ENCODE results near the gene SPATA9. TPM values are rescaled to one million over a fixed set of nuclear protein-coding genes. Genes with fewer than 3 reads are reported as not detected.
A peak's percentile ranks its signal among the peaks of the same experiment; 100 is the strongest.

SPATA9 gene
- total RNA-seq, 2 donors from 2014 or later: 2.3 TPM; not detected in 1

DNA sequence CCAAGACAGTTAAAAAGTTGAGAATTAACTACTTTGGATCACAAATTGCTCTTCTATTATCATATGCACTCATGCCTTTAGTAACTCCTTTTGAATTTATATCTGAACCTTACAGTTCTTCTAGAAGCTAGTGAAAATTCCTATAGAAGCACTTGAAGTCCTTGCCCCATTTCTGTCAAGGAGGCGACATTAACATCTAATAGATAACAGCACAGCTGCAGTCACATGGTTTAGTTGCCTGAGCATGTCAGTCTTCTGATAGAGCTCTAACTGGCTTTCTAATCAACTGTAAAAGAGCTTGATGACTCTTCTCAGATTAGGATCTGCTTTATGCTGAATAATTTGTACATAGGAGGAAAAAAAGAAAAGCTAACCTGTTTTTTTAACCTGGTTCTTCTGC is 27.2 kb downstream of the SPATA9 start:
- Histone ChIP-seq H3K4me3 (no peak overlapping the region), H3K27me3 (replicated peaks; ENCODE audit: insufficient read depth) (no peaks in the 10 kb centered on the region), H3K27ac (no peak overlapping the region), H3K36me3 (no peaks in the 10 kb centered on the region), H3K4me1 (replicated peaks) (no peaks in the 10 kb centered on the region), H3K9me3 (no peaks in the 10 kb centered on the region)
- DNase-seq (ENCODE audit: low spot score): no peak
- WGBS: 42% methylated on average over 1 of the region's 1 CpG
- TF ChIP-seq POLR2A (IDR thresholded peaks at IDR 0.05) (no peak), POLR2AphosphoS5 (IDR thresholded peaks at IDR 0.05) (no peak)
- TF ChIP-seq, protein P1, sequence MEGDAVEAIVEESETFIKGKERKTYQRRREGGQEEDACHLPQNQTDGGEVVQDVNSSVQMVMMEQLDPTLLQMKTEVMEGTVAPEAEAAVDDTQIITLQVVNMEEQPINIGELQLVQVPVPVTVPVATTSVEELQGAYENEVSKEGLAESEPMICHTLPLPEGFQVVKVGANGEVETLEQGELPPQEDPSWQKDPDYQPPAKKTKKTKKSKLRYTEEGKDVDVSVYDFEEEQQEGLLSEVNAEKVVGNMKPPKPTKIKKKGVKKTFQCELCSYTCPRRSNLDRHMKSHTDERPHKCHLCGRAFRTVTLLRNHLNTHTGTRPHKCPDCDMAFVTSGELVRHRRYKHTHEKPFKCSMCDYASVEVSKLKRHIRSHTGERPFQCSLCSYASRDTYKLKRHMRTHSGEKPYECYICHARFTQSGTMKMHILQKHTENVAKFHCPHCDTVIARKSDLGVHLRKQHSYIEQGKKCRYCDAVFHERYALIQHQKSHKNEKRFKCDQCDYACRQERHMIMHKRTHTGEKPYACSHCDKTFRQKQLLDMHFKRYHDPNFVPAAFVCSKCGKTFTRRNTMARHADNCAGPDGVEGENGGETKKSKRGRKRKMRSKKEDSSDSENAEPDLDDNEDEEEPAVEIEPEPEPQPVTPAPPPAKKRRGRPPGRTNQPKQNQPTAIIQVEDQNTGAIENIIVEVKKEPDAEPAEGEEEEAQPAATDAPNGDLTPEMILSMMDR (IDR thresholded peaks at IDR 0.05): no peak
- intact Hi-C loops (cut with DNase I): no loop called here

DNA sequence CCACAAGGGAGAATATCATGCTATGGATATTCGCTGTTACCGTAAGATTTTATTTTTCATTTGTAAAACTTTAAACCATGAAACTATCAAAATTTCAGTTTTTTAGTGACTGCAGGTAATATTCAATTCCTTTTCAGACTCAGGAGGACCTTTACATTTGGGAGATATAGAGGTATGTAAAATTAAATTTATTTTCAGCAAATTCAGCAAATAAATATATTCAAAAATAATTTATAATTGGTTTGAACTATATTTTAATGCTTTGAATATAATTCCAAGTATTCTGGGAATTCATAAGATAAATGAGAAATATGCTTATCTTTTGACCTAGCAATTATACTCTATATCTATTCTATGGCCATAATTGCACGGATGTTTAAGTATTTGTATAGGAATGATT is 28.6 kb downstream of the SPATA9 start:
- no peak for TF ChIP-seq POLR2A (IDR thresholded peaks at IDR 0.05)
- TF ChIP-seq, protein P1 (IDR thresholded peaks at IDR 0.05): no peak
- TF ChIP-seq POLR2AphosphoS5 (IDR thresholded peaks at IDR 0.05): no peak
- Histone ChIP-seq H3K27ac (no peak overlapping the region), H3K36me3 (no peaks in the 10 kb centered on the region), H3K4me3 (no peak overlapping the region), H3K4me1 (replicated peaks) (no peaks in the 10 kb centered on the region), H3K27me3 (replicated peaks; ENCODE audit: insufficient read depth) (no peaks in the 10 kb centered on the region), H3K9me3 (no peaks in the 10 kb centered on the region)
- intact Hi-C loops (cut with DNase I): no loop called here
- no peak for DNase-seq (ENCODE audit: low spot score)
- 96% methylated on average over 3 of the region's 3 CpGs for WGBS

DNA sequence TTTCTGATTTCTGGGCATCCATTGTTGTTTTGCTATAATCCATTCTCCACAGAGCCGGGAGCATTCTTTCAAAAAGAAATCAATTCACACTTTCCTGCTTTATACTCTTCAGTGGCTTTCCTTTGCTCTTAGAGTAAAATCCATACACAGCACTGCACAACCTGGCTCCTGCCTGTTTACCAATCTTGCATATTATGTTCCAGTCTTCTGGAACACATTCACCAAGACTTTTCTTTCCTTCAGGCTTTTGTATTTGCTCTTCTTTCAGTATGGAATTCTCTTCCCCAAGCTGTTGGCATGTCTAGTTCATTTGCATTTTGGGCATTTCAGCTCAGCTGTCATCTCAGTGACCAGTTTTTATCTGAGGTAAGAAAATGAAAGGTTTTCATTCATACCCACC is 29.9 kb downstream of the SPATA9 start:
- Histone ChIP-seq H3K27me3 (replicated peaks; ENCODE audit: insufficient read depth) (no peaks in the 10 kb centered on the region), H3K4me1 (replicated peaks) (no peaks in the 10 kb centered on the region), H3K36me3 (no peaks in the 10 kb centered on the region), H3K27ac (peak overlapping the region; percentile 10 to 57), H3K4me3 (no peak overlapping the region), H3K9me3 (no peaks in the 10 kb centered on the region)
- intact Hi-C loops (cut with DNase I): no loop called here
- TF ChIP-seq POLR2AphosphoS5 (IDR thresholded peaks at IDR 0.05) (peak; percentile 72), POLR2A (IDR thresholded peaks at IDR 0.05) (no peak)
- WGBS: 80% methylated on average over 1 of the region's 1 CpG
- no peak for DNase-seq (ENCODE audit: low spot score)

DNA sequence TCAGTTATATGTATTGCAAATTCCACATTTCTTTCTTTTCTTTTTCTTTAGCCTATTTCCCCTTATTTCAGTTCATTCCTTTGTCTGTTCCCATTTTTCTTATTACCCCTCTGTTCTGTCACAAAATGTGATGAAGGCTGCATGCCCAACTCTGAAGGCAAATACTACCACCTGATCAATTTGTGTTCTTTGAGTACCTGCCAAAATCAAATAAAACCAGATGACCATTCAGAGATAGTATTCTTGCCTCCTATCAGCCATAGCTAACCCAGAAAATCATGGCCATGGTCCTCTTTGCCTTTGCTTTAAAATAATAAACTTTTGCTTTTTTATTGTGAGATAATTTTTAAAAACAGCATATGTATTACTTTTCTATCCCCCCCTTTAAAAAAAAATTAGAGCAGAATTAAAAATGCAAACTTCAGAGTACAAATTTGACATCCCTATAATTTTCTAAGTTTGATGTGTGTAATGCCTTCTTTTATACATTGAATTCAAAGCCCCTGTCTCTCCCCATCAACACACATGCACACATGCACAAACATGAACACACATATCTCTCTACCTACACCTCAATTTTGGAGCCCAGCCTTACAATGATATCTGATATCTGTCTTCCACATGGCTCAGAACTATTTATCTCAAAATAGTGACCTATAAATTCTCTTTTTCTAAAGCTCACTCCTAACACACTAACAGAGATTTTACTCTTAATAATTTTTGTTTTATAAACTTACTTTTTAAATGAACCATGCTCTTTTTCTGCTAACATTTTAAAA is 32.8 kb downstream of the SPATA9 start:
- H3K27ac ChIP-seq: no peak overlapping the region
- TF ChIP-seq, protein P1 (IDR thresholded peaks at IDR 0.05): no peak
- TF ChIP-seq POLR2A (IDR thresholded peaks at IDR 0.05): no peak
- peak; percentile 14 for TF ChIP-seq POLR2AphosphoS5 (IDR thresholded peaks at IDR 0.05)
- DNase-seq (ENCODE audit: low spot score): no peak
- H3K4me3 ChIP-seq: no peak overlapping the region
- no peaks in the 10 kb centered on the region for H3K4me1 ChIP-seq (replicated peaks)
- no peaks in the 10 kb centered on the region for H3K9me3 ChIP-seq
- intact Hi-C loops (cut with DNase I): loop anchor here (5.0 kb wide), 4 partner anchors 82 to 687 kb away; partner anchors contain the start of genes ELL2 and RHOBTB3
- no peaks in the 10 kb centered on the region for H3K27me3 ChIP-seq (replicated peaks; ENCODE audit: insufficient read depth)
- H3K36me3 ChIP-seq: no peaks in the 10 kb centered on the region

DNA sequence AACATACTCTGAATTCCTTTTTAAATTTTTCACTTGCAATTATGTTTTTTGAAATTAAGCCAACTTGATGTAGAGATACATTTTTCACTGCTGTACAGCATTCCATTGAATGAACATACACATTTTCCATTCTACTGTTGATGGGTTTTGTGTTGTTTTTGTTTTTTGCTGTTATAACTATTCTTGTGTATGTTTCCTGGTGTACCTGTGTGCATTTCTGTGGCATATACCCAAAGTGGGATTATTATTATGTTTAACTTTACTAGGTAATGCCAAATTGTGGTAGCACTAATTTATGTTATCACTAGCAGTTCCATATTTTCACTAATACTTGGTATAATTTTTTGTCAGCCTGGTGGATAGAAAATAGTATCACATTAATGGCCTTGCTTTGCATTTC is 33.5 kb downstream of the SPATA9 start:
- Histone ChIP-seq H3K36me3 (no peaks in the 10 kb centered on the region), H3K27ac (no peak overlapping the region), H3K27me3 (replicated peaks; ENCODE audit: insufficient read depth) (no peaks in the 10 kb centered on the region), H3K9me3 (no peaks in the 10 kb centered on the region), H3K4me3 (no peak overlapping the region), H3K4me1 (replicated peaks) (peaks cover under 1% of the 10 kb centered on the region)
- intact Hi-C loops (cut with DNase I): loop anchor here (5.0 kb wide), 4 partner anchors 83 to 688 kb away; partner anchors contain the start of genes ELL2 and RHOBTB3
- no peak for DNase-seq (ENCODE audit: low spot score)
- TF ChIP-seq POLR2AphosphoS5 (IDR thresholded peaks at IDR 0.05) (no peak), POLR2A (IDR thresholded peaks at IDR 0.05) (no peak)
- TF ChIP-seq, protein P1 (IDR thresholded peaks at IDR 0.05): no peak
